ENCODE data around the gene ENO1.

Gene ENO1

GRCh38 chr1:8813016-8813763 lies 65.3 kb downstream of the ENO1 start:
- no peak for DNase-seq (ENCODE audit: low read depth)

GRCh38 chr1:8812081-8812480 lies 66.4 kb downstream of the ENO1 start:
- DNase-seq (ENCODE audit: low read depth): no peak

Data from fibroblast of gingiva (primary cell).